ENCODE data around the gene GPATCH1. TPM values are rescaled to one million over a fixed set of nuclear protein-coding genes. Genes with fewer than 3 reads are reported as not detected.
"Not testable (repeated sequence)": the region's sequence is repeated elsewhere in the genome, so short reads cannot be mapped to it uniquely, and the experiment has no call there.

Gene GPATCH1
- total RNA-seq, 2 donors from 2014 or later, result 7.9 to 12.2 TPM

DNA sequence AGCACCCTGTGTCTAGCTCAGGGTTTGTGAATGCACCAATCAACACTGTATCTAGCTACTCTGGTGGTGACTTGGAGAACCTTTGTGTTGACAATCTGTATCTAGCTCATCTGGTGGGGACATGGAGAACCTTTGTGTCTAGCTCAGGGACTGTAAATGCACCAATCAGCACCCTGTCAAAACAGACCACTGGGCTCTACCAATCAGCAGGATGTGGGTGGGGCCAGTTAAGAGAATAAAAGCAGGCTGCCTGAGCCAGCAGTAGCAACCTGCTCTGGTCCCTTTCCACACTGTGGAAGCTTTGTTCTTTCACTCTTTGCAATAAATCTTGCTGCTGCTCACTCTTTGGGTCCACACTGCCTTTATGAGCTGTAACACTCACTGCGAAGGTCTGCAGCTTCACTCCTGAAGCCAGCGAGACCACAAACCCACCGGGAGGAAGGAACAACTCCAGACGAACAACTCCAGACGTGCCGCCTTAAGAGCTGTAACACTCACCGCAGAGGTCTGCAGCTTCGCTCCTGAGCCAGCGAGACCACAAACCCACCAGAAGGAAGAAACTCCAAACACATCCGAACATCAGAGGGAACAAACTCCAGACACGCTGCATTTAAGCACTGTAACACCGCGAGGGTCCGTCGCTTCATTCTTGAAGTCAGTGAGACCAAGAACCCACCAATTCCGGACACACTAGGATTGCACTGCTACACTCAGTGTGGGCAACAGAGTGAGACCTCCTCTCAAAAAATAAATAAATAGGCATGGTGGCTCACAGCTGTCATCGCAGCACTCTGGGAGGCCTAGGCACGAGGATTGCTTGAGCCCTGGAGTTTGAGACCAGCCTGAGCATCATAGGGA is 43.6 kb upstream of the GPATCH1 start:
- TF ChIP-seq POLR2AphosphoS5 (IDR thresholded peaks at IDR 0.05), result peak; percentile 53
- TF ChIP-seq, protein P1, sequence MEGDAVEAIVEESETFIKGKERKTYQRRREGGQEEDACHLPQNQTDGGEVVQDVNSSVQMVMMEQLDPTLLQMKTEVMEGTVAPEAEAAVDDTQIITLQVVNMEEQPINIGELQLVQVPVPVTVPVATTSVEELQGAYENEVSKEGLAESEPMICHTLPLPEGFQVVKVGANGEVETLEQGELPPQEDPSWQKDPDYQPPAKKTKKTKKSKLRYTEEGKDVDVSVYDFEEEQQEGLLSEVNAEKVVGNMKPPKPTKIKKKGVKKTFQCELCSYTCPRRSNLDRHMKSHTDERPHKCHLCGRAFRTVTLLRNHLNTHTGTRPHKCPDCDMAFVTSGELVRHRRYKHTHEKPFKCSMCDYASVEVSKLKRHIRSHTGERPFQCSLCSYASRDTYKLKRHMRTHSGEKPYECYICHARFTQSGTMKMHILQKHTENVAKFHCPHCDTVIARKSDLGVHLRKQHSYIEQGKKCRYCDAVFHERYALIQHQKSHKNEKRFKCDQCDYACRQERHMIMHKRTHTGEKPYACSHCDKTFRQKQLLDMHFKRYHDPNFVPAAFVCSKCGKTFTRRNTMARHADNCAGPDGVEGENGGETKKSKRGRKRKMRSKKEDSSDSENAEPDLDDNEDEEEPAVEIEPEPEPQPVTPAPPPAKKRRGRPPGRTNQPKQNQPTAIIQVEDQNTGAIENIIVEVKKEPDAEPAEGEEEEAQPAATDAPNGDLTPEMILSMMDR (IDR thresholded peaks at IDR 0.05), result peak in 1 of 4 experiments; percentile 15
- 77% methylated on average over 18 of the region's 18 CpGs for WGBS
- H3K36me3 ChIP-seq; H3K9me3 ChIP-seq; H3K4me1 ChIP-seq (replicated peaks); H3K4me3 ChIP-seq; intact Hi-C loops (cut with DNase I); H3K27me3 ChIP-seq (replicated peaks; ENCODE audit: insufficient read depth): not testable (repeated sequence)
- peak; percentile 49 for DNase-seq (ENCODE audit: low spot score)
- peak overlapping the region; percentile 63 to 87 for H3K27ac ChIP-seq

DNA sequence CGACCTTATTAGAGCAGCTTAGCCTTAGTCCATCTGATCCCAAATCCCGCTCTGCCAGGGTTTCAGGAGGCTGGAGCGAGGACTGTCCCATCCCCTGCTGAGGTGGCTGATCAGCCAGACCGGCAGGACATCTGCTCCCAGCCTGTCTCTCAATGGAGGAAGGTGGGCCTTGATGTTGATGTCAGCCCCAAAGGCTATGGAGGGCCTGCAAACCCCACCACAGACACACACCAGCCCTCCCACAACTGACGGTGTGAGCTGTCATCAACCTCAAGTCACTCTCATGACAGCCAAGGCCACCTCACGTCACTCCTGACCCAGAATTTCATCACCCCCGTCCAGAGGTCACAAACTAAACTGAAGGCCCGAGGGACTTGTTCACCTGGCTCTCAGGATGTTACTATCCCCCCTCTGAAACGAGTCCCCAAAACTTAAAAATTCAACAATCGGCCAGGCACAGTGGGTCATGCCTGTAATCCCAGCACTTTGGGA is 41.8 kb upstream of the GPATCH1 start:
- Histone ChIP-seq H3K9me3 (no peaks in the 10 kb centered on the region), H3K36me3 (no peaks in the 10 kb centered on the region), H3K27ac (peak overlapping the region; percentile 63 to 87), H3K27me3 (replicated peaks; ENCODE audit: insufficient read depth) (no peaks in the 10 kb centered on the region), H3K4me3 (no peak overlapping the region), H3K4me1 (replicated peaks) (peaks cover 5% of the 10 kb centered on the region)
- TF ChIP-seq POLR2AphosphoS5 (IDR thresholded peaks at IDR 0.05) (peak; percentile 13), POLR2A (IDR thresholded peaks at IDR 0.05) (no peak)
- intact Hi-C loops (cut with DNase I), result no loop called here
- WGBS, result 92% methylated on average over 10 of the region's 10 CpGs
- no peak for DNase-seq (ENCODE audit: low spot score)

DNA sequence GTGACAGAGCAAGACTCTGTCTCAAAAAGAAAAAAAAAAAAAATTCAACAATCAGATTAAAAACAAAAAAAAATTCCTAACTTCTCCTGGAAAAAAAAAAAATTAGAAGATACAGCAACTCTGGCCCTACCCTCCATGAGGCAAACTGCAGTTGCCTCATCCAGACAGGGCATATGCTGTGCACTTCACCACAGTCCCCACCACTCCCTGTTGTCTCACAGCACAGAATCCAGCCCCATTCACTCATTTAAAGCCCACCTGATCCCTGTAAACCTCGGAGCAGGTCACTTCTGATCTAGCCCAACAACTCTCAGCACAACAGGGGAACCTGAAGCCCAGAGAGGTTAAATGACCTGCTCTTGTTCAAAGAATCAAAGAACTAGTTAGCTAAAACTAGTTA is 41.2 kb upstream of the GPATCH1 start:
- Histone ChIP-seq H3K27me3 (replicated peaks; ENCODE audit: insufficient read depth) (no peaks in the 10 kb centered on the region), H3K4me3 (no peak overlapping the region), H3K9me3 (no peaks in the 10 kb centered on the region), H3K27ac (peak overlapping the region; percentile 63 to 87), H3K36me3 (no peaks in the 10 kb centered on the region), H3K4me1 (replicated peaks) (peaks cover 5% of the 10 kb centered on the region)
- 80% methylated on average over 1 of the region's 1 CpG for WGBS
- no peak for DNase-seq (ENCODE audit: low spot score)
- no peak for TF ChIP-seq POLR2A (IDR thresholded peaks at IDR 0.05)
- TF ChIP-seq, protein P1 (IDR thresholded peaks at IDR 0.05), result no peak
- intact Hi-C loops (cut with DNase I), result no loop called here

DNA sequence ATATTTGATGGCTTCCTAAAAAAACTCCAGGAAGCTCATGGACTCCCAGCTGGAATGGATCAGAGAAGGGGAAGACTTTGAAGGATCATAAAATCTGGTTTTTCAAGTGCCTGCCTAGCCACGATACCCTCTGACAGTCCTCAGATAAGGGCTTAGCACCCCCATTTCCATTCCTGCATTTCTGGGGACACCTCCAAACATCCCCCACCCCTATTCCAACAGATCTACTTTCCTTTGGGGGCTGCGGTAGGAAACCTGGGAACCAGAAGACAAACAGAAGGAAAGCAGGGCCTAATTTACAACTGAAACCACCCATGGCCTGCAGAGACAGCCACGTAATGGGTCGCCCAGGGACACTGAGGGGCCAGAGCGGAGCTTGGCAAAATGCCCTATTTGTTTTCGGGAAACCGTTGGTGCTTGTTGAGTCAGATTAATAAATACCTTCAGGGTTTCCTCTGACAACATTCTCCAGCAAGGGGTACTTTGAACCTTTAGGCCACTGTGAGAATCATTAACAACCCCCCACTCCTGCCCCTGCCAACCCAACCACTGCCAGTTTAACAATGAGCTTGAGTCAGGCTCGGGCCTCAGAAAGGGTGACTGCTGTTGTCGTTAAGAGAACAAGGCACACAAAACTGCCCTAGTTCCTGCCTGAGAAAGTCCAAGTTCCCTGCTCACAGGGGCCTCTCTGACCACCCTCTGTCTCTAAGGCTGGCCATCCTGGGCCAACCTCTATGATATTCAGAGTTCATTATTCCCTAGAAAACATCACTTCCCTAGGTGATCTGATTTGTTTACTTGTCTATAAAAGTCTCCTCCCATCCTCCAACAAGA is 39.8 kb upstream of the GPATCH1 start:
- DNase-seq (ENCODE audit: low spot score), result no peak
- H3K27ac ChIP-seq, result peak overlapping the region; percentile 71 to 87
- no peaks in the 10 kb centered on the region for H3K27me3 ChIP-seq (replicated peaks; ENCODE audit: insufficient read depth)
- WGBS, result 33% methylated on average over 9 of the region's 9 CpGs
- no peaks in the 10 kb centered on the region for H3K36me3 ChIP-seq
- TF ChIP-seq POLR2A (IDR thresholded peaks at IDR 0.05), result peak; percentile 25
- TF ChIP-seq, protein P1 (IDR thresholded peaks at IDR 0.05), result no peak
- intact Hi-C loops (cut with DNase I), result no loop called here
- H3K4me3 ChIP-seq, result no peak overlapping the region
- H3K4me1 ChIP-seq (replicated peaks), result peaks cover 5% of the 10 kb centered on the region
- H3K9me3 ChIP-seq, result no peaks in the 10 kb centered on the region

DNA sequence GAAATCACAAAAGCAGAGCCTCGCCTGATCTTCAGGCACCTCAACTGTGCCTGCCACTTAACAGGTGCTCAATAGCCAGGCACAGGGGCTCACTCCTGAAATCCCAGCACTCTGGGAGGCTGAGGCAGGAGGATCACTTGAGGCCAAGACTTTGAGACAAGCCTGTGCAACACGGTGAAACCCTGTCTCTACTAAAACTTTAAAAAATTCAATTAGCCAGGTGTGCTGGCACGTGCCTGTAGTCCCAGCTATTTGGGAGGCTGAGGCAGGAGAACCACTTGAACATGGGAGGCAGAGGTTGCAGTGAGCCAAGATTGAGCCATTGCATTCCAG is 39.2 kb upstream of the GPATCH1 start:
- H3K36me3 ChIP-seq; intact Hi-C loops (cut with DNase I): not testable (repeated sequence)

More for the DNA sequence above, 39.2 kb upstream of the GPATCH1 start:
- H3K9me3 ChIP-seq; H3K27me3 ChIP-seq (replicated peaks; ENCODE audit: insufficient read depth); H3K4me3 ChIP-seq; H3K4me1 ChIP-seq (replicated peaks); DNase-seq (ENCODE audit: low spot score): not testable (repeated sequence)
- H3K27ac ChIP-seq, result peak overlapping the region; percentile 71 to 87
- whole genome bisulfite sequencing, result 54% methylated on average over 3 of the region's 3 CpGs

Measured in prostate gland (tissue), 2 donors.